Measurements from ENCODE around the gene IKZF4. TPM values are rescaled to one million over a fixed set of nuclear protein-coding genes. Genes with fewer than 3 reads are reported as not detected.

Gene IKZF4
- total RNA-seq, 1 experiment from 2014 or later, result 8.8 TPM

DNA sequence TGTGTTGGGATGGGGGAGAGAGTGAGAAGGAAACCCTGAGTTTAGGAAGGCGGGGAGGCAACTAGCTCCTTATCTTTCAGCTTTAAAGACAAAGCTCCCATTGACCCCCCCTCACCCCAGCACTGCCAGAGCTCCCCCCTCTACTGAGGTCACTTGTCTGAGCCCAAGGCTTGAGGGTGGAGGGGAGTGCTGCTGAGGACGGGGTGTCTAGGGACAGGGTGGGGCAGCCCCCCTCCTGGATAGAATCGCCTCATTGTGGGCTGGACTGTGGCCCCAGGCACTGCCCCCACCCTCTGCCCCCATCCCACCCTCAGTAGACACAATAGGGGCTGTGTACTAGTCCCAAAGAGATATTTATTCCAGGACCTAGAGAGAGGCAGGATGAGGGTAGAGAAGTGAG, 62.1 kb downstream of the IKZF4 start:
- no peaks in the 10 kb centered on the region for H3K4me1 ChIP-seq (ENCODE audit: insufficient read depth, low read length, poor library complexity, severe bottlenecking)
- CTCF ChIA-PET, result no interaction called here
- H3K36me3 ChIP-seq (ENCODE audit: insufficient read depth, low read length, poor library complexity, severe bottlenecking), result no peaks in the 10 kb centered on the region
- intact Hi-C loops (cut with micrococcal nuclease; ENCODE audit: unreplicated experiment), result no loop called here
- H3K27me3 ChIP-seq (replicated peaks; ENCODE audit: insufficient read depth, low read depth, low read length, poor library complexity), result no peaks in the 10 kb centered on the region
- POLR2A ChIA-PET (ENCODE audit: low non-redundant PET), result no interaction called here
- no peaks in the 10 kb centered on the region for H3K9me3 ChIP-seq (ENCODE audit: low read depth, low read length, poor library complexity, severe bottlenecking)
- H3K4me3 ChIP-seq (ENCODE audit: low read depth, low read length, poor library complexity, severe bottlenecking), result no peak overlapping the region
- no peak for DNase-seq (ENCODE audit: low spot score)
- BruUV-seq (replicated peaks), result no TSS peak
- H3K27ac ChIP-seq (ENCODE audit: low read depth, low read length, poor library complexity, severe bottlenecking), result no peak overlapping the region
- TF ChIP-seq, protein P1, sequence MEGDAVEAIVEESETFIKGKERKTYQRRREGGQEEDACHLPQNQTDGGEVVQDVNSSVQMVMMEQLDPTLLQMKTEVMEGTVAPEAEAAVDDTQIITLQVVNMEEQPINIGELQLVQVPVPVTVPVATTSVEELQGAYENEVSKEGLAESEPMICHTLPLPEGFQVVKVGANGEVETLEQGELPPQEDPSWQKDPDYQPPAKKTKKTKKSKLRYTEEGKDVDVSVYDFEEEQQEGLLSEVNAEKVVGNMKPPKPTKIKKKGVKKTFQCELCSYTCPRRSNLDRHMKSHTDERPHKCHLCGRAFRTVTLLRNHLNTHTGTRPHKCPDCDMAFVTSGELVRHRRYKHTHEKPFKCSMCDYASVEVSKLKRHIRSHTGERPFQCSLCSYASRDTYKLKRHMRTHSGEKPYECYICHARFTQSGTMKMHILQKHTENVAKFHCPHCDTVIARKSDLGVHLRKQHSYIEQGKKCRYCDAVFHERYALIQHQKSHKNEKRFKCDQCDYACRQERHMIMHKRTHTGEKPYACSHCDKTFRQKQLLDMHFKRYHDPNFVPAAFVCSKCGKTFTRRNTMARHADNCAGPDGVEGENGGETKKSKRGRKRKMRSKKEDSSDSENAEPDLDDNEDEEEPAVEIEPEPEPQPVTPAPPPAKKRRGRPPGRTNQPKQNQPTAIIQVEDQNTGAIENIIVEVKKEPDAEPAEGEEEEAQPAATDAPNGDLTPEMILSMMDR (conservative IDR thresholded peaks at IDR 0.05; ENCODE audit: low read depth, low read length), result no peak
- TF ChIP-seq EZH2 (IDR thresholded peaks at IDR 0.05; ENCODE audit: borderline replicate concordance, low read depth, low read length, poor library complexity, severe bottlenecking), result no peak

DNA sequence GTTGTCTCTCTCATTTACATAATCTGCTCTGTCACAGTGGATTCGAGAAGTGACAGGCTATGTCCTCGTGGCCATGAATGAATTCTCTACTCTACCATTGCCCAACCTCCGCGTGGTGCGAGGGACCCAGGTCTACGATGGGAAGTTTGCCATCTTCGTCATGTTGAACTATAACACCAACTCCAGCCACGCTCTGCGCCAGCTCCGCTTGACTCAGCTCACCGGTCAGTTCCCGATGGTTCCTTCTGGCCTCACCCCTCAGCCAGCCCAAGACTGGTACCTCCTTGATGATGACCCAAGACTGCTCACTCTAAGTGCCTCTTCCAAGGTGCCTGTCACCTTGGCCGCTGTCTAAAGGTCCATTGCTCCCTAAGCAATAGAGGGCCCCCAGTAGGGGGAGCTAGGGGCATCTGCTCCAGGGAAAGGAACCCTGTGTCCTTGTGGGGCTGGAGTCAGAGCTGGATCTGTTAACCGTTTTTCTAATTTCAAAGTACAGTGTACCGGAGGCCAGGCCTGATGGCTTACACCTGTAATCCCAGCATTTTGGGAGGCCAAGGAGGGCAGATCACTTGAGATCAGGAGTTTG, 64.2 kb downstream of the IKZF4 start:
- CTCF ChIA-PET, result interaction anchor here (0.5 to 1.5 kb wide), 6 partner anchors 11 to 410 kb away, joined by 4 to 6 read pairs (median 5); partner anchors contain the start of gene PA2G4
- Histone ChIP-seq H3K27me3 (replicated peaks; ENCODE audit: insufficient read depth, low read depth, low read length, poor library complexity) (no peaks in the 10 kb centered on the region), H3K9me3 (ENCODE audit: low read depth, low read length, poor library complexity, severe bottlenecking) (no peaks in the 10 kb centered on the region), H3K4me1 (ENCODE audit: insufficient read depth, low read length, poor library complexity, severe bottlenecking) (no peaks in the 10 kb centered on the region), H3K36me3 (ENCODE audit: insufficient read depth, low read length, poor library complexity, severe bottlenecking) (no peaks in the 10 kb centered on the region), H3K27ac (ENCODE audit: low read depth, low read length, poor library complexity, severe bottlenecking) (no peak overlapping the region), H3K4me3 (ENCODE audit: low read depth, low read length, poor library complexity, severe bottlenecking) (no peak overlapping the region)
- DNase-seq (ENCODE audit: low spot score), result peak; percentile 54
- POLR2A ChIA-PET (ENCODE audit: low non-redundant PET), result no interaction called here
- BruUV-seq (replicated peaks), result no TSS peak
- intact Hi-C loops (cut with micrococcal nuclease; ENCODE audit: unreplicated experiment), result no loop called here
- TF ChIP-seq, protein P1 (conservative IDR thresholded peaks at IDR 0.05; ENCODE audit: low read depth, low read length), result peak; percentile 72
- no peak for TF ChIP-seq EZH2 (IDR thresholded peaks at IDR 0.05; ENCODE audit: borderline replicate concordance, low read depth, low read length, poor library complexity, severe bottlenecking)

DNA sequence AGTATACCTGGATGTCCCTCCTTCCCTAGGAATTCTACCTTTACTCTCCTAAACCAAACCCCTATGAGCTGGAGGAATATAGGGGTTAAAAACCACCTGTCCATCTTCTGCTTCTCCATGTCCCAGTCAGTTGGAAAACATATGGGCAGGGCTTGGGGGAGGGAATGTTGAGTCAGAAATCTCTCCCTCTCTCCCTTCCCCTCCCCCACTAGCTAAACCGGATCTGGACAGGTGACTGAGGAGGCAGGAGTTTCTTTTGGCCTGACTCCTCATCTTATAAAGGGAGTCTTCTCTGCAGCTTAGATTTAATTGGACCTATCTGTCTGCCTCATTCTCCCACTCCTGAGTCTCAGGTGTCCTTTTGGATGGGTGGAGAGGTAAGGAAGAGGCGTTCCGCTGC, 65.3 kb downstream of the IKZF4 start:
- TF ChIP-seq, protein P1 (conservative IDR thresholded peaks at IDR 0.05; ENCODE audit: low read depth, low read length), result no peak
- no peak for TF ChIP-seq EZH2 (IDR thresholded peaks at IDR 0.05; ENCODE audit: borderline replicate concordance, low read depth, low read length, poor library complexity, severe bottlenecking)
- ChIA-PET POLR2A (ENCODE audit: low non-redundant PET) (no interaction called here), CTCF (interaction anchor here (1.1 to 1.5 kb wide), 2 partner anchors 13 to 18 kb away, joined by 5 read pairs; partner anchors contain the start of gene PA2G4)
- Histone ChIP-seq H3K9me3 (ENCODE audit: low read depth, low read length, poor library complexity, severe bottlenecking) (no peaks in the 10 kb centered on the region), H3K36me3 (ENCODE audit: insufficient read depth, low read length, poor library complexity, severe bottlenecking) (no peaks in the 10 kb centered on the region), H3K4me3 (ENCODE audit: low read depth, low read length, poor library complexity, severe bottlenecking) (no peak overlapping the region), H3K27ac (ENCODE audit: low read depth, low read length, poor library complexity, severe bottlenecking) (no peak overlapping the region), H3K27me3 (replicated peaks; ENCODE audit: insufficient read depth, low read depth, low read length, poor library complexity) (no peaks in the 10 kb centered on the region), H3K4me1 (ENCODE audit: insufficient read depth, low read length, poor library complexity, severe bottlenecking) (no peaks in the 10 kb centered on the region)
- intact Hi-C loops (cut with micrococcal nuclease; ENCODE audit: unreplicated experiment), result no loop called here
- BruUV-seq (replicated peaks), result no TSS peak
- DNase-seq (ENCODE audit: low spot score), result no peak

All from A673 (cell line).